Lower leg skin (tissue), 3 donors: ENCODE measurements around the gene GPD2.

ENCODE experiments used
- CTCF ChIP-seq, 3 donors: fragments of 450-650 bp; IDR thresholded peaks; one replicate each; pipeline ENCODE4 v1.5.1; 2016; ENCODE audit warnings: antibody characterized with exemption in 3 of 3, mild to moderate bottlenecking in 3 of 3, moderate library complexity in 2 of 3
- POLR2A ChIP-seq, 2 donors: fragments of 450-650 bp; IDR thresholded peaks; one replicate each; pipeline ENCODE4 v1.6.1; 2016 to 2017; ENCODE audit warnings: antibody characterized with exemption in 2 of 2, mild to moderate bottlenecking in 1 of 2, moderate library complexity in 1 of 2

GRCh38 chr2:156541706-156542105 lies 105.5 kb downstream of the GPD2 start:
- TF ChIP-seq CTCF (IDR thresholded peaks at IDR 0.05) (no peak), POLR2A (IDR thresholded peaks at IDR 0.05) (no peak)
